ENCODE results near the gene DNASE1L2.
"Not testable (repeated sequence)": the region's sequence is repeated elsewhere in the genome, so short reads cannot be mapped to it uniquely, and the experiment has no call there.

Gene DNASE1L2

DNA sequence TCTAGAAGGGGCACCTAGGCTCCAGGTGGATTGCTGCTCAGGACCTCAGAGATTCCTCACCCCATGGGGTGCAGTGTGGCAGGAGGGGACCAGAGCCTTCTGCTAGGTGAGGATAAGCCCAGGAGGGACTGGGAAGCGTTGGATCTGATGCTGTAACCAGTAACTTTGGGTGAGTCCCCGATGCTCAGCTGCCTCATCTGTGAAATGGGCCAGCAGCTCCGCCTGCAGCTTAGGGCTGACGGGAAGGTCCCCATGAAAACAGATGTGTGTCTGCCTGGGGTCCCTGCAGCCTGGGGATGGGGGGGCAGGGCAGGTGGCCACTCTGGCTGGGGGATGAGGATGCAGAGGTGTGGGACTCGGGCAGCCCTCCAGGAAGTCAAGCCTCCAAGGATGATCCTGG is 37.1 kb upstream of the DNASE1L2 start:
- TF ChIP-seq, protein P1, sequence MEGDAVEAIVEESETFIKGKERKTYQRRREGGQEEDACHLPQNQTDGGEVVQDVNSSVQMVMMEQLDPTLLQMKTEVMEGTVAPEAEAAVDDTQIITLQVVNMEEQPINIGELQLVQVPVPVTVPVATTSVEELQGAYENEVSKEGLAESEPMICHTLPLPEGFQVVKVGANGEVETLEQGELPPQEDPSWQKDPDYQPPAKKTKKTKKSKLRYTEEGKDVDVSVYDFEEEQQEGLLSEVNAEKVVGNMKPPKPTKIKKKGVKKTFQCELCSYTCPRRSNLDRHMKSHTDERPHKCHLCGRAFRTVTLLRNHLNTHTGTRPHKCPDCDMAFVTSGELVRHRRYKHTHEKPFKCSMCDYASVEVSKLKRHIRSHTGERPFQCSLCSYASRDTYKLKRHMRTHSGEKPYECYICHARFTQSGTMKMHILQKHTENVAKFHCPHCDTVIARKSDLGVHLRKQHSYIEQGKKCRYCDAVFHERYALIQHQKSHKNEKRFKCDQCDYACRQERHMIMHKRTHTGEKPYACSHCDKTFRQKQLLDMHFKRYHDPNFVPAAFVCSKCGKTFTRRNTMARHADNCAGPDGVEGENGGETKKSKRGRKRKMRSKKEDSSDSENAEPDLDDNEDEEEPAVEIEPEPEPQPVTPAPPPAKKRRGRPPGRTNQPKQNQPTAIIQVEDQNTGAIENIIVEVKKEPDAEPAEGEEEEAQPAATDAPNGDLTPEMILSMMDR (IDR thresholded peaks at IDR 0.05; ENCODE audit: insufficient read depth, low read length, poor library complexity, severe bottlenecking) = no peak
- Histone ChIP-seq H3K36me3 (ENCODE audit: control insufficient read depth, insufficient read depth, low read length) (no peaks in the 10 kb centered on the region), H3K27me3 (replicated peaks; ENCODE audit: control insufficient read depth, insufficient read depth, low read length) (peaks cover 2% of the 10 kb centered on the region; the same call in 1 of the 2 replicates), H3K4me3 (replicated peaks; ENCODE audit: low read depth, low read length) (no peak overlapping the region)
- DNase-seq (ENCODE audit: extremely low read depth, insufficient read length) = no peak

DNA sequence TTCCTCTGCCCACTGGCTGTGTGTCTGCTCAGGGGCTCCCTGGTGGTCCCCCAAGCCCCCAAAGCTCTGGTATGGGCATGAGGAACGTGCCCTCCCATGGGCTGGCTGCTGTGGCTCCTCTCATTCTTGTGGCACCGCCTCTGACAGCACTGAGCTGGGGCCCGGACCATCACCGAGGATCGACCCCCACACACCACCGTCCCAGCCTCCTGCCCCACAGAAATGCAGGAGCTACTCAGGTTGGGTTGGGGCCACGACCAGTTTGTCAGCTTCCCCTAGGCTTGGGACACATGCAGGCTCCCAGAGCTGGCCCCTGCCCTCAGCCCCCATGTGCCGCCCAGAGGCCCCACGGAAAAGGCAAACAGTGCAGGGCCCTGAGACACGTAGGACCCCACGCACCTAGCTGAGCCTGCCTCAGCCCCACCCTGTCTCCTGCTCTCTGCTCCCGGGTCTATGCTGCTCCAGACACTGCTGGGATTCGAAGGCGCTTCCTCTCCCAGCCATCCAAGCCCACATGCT is 36.6 kb upstream of the DNASE1L2 start:
- no peak for DNase-seq (ENCODE audit: extremely low read depth, insufficient read length)
- Histone ChIP-seq H3K36me3 (ENCODE audit: control insufficient read depth, insufficient read depth, low read length) (no peaks in the 10 kb centered on the region), H3K27me3 (replicated peaks; ENCODE audit: control insufficient read depth, insufficient read depth, low read length) (peaks cover 2% of the 10 kb centered on the region; the same call in 1 of the 2 replicates), H3K4me3 (replicated peaks; ENCODE audit: low read depth, low read length) (no peak overlapping the region)
- TF ChIP-seq, protein P1 (IDR thresholded peaks at IDR 0.05; ENCODE audit: insufficient read depth, low read length, poor library complexity, severe bottlenecking) = no peak

DNA sequence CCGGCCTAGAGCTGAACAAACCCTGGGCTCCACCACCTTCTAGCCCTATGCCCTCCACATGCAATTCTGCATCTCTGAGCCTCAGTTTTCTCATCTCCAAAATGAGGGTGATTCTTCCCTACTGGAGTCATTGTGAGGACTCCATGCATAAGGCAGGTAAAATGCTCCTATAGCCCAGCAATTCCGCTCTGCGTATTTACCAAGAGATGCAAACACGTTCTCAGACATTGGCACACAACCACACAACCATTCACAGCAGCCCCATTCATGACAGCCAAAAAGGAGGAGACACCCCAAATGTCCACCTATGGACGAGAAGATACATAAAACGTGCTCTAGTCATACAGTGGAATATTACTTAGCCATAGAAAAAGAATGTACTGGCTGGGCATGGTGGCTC is 35.9 kb upstream of the DNASE1L2 start:
- TF ChIP-seq, protein P1 (IDR thresholded peaks at IDR 0.05; ENCODE audit: insufficient read depth, low read length, poor library complexity, severe bottlenecking) = no peak
- no peaks in the 10 kb centered on the region for H3K36me3 ChIP-seq (ENCODE audit: control insufficient read depth, insufficient read depth, low read length)
- peaks cover 2% of the 10 kb centered on the region; the same call in 1 of the 2 replicates for H3K27me3 ChIP-seq (replicated peaks; ENCODE audit: control insufficient read depth, insufficient read depth, low read length)
- no peak for DNase-seq (ENCODE audit: extremely low read depth, insufficient read length)
- H3K4me3 ChIP-seq (replicated peaks; ENCODE audit: low read depth, low read length) = no peak overlapping the region

DNA sequence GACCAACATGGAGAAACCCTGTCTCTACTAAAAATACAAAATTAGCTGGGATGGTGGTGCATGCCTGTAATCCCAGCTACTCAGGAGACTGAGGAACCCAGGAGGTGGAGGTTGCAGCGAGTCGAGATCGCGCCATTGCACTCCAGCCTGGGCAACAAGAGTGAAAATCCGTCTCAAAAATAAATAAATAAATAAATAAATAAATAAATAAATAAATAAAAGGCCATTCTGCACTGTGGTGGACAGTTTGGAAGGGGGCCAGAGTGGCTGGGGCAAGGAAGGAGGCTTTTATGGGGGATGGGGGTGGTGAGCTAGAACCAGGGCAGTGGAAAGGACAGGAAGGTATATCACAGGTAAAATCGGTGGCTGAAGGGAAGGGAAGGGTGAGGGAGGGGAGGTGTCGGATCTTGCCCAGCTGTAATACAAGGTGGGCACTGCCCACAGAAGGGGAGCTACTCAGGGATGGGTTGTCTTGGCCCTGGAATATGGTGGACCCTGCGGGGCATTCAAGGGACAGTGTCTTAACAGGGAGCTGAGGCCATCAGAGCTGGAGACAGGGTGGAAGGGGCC is 33.0 kb upstream of the DNASE1L2 start:
- H3K27me3 ChIP-seq (replicated peaks; ENCODE audit: control insufficient read depth, insufficient read depth, low read length); DNase-seq (ENCODE audit: extremely low read depth, insufficient read length); H3K4me3 ChIP-seq (replicated peaks; ENCODE audit: low read depth, low read length): not testable (repeated sequence)
- H3K36me3 ChIP-seq (ENCODE audit: control insufficient read depth, insufficient read depth, low read length) = peaks cover 10% of the 10 kb centered on the region

DNA sequence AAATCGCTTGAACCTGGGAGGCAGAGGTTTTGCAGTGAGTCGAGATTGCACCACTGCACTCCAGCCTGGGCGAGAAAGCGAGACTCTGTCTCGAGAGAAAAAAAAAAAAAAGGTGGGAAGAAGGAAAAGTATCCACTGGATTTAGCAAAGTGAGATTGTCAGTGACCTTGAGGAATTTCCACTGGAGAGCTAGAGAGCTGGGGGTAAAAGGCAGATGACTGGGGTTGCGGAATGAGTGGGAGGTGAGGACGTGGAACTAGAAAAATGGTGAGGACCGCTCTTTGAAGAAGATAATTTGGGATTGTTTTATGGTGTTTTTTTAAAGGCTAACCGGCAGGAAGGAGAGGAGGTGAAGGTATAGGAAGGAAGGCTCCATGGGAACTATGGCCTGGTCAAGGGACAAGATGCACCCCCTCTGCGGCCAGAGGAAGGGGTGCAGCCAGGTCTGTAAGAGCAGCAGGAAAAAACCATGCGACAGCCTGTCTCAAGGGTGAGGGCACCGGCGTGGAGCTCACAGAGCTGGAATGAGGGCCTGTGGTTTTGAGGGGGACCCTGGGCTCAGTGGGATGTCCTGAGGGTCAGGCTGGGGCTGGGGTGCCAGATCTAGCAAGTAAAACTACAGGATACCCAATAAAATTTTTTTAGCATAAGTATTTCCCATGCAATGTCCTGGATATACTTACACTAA is 31.7 kb upstream of the DNASE1L2 start:
- peaks cover 14% of the 10 kb centered on the region for H3K36me3 ChIP-seq (ENCODE audit: control insufficient read depth, insufficient read depth, low read length)
- H3K4me3 ChIP-seq (replicated peaks; ENCODE audit: low read depth, low read length) = peak overlapping the region; percentile 88
- no peak for DNase-seq (ENCODE audit: extremely low read depth, insufficient read length)
- TF ChIP-seq, protein P1 (IDR thresholded peaks at IDR 0.05; ENCODE audit: insufficient read depth, low read length, poor library complexity, severe bottlenecking) = no peak
- no peaks in the 10 kb centered on the region for H3K27me3 ChIP-seq (replicated peaks; ENCODE audit: control insufficient read depth, insufficient read depth, low read length)

DNA sequence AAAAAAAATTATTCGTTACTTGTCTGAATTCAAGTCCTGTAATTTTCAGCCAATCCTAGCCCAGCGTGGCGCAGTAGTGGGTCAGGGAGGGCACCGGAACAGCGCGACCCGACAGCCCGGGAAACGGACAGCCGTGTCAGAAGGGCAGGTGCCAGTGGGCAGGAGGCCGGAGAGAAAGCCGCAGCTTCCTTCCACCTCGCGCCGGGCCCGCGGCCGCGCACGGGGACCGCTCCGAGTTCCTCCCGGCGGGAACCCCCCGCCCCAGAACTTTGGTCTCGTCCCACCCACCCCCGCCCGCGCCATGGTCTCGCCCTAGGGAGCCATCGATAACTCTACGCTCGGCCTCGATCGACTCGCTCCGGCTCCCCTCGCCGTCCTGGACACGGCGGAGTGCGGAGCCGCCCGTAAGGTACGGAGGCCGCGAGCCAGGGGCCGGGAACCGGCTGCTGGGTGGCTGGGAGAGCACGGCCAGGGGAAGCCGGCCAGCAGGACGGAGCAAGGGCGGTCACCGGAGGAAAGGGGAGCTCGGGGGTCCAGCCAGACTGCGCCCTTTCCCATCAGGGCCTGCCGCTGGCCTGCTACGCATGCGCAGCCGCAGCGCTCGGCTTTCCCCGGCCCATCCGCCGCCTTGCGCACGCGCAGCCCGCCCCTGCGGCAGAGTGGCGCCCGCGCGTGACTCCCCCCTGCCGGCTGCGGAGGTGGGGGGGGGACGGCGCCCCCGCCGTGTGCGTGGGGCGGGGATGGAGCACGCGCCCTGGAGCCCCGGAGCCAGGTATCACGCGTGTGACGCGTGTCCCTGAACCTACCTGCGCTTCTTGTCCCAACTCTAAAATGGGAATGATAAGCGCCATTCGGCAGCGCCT is 30.9 kb upstream of the DNASE1L2 start, which contains the start of gene MLST8:
Gene MLST8, plus strand, starts transcription at position 351 of the 863 bp plus-strand sequence. CDS start 632 bp downstream, outside the sequence.
- Histone ChIP-seq H3K4me3 (replicated peaks; ENCODE audit: low read depth, low read length) (peak within 1 kb of the TSS; percentile 88), H3K36me3 (ENCODE audit: control insufficient read depth, insufficient read depth, low read length) (peaks cover 16% of the 10 kb centered on the region), H3K27me3 (replicated peaks; ENCODE audit: control insufficient read depth, insufficient read depth, low read length) (no peaks in the 10 kb centered on the region)
- TF ChIP-seq, protein P1 (IDR thresholded peaks at IDR 0.05; ENCODE audit: insufficient read depth, low read length, poor library complexity, severe bottlenecking) = peak; percentile 13
- DNase-seq (ENCODE audit: extremely low read depth, insufficient read length) = peak; percentile 94

Measured in GM06990 (cell line).